H1 (cell line): ENCODE data around the gene KLF6. TPM values are rescaled to one million over a fixed set of nuclear protein-coding genes. Genes with fewer than 3 reads are reported as not detected.

Experiments
- CTCF ChIA-PET: fragments of 300-600 bp; sonication (Branson Sonifier 250); formaldehyde crosslinking; loops from one replicate; lab custom pipeline; 2021; ENCODE audit not compliant: partially characterized antibody; lab: Charles Lee
- POLR2A ChIA-PET: fragments of 300-600 bp; sonication (Branson Sonifier 250); formaldehyde crosslinking; loops from one replicate; lab custom pipeline; 2021; ENCODE audit warnings: inconsistent platforms; ENCODE audit not compliant: partially characterized antibody; lab: Charles Lee
- DNase-seq, 2 experiments: peaks; one replicate each; pipeline versions ENCODE4 v3.0.0 to v3.0.0-alpha.2; 2010 to 2022; ENCODE audit warnings: low spot score in 2 of 2, low read depth in 1 of 2, mixed read lengths in 1 of 2
- FAIRE-seq: peaks from 2 replicates; lab custom pipeline; 2011; peaks lifted over from hg19 to GRCh38; lab: Jason Lieb, UNC
- H2AFZ ChIP-seq: 2 replicates; pipeline ENCODE4 v1.8.1; 2012; ENCODE audit warnings: low read length, inconsistent platforms
- H2AK5ac ChIP-seq: 2 replicates; pipeline ENCODE4 v1.6.1; 2013; ENCODE audit warnings: low read depth, low read length
- H2BK120ac ChIP-seq: replicated peaks from 2 replicates; pipeline ENCODE3; 2013; ENCODE audit warnings: low read depth, low read length, inconsistent platforms
- H2BK12ac ChIP-seq: 2 replicates; pipeline ENCODE4 v1.6.1; 2013; ENCODE audit warnings: low read depth, low read length
- H2BK15ac ChIP-seq: 2 replicates; pipeline ENCODE4 v1.6.1; 2013; ENCODE audit warnings: low read length
- H2BK20ac ChIP-seq: 2 replicates; pipeline ENCODE4 v1.6.1; 2013; ENCODE audit warnings: low read length
- H2BK5ac ChIP-seq: 2 replicates; pipeline ENCODE4 v1.6.1; 2013; ENCODE audit warnings: low read depth, low read length
- H3K14ac ChIP-seq: 2 replicates; pipeline ENCODE4 v1.6.1; 2013; ENCODE audit warnings: inconsistent platforms; ENCODE audit not compliant: insufficient read length
- H3K18ac ChIP-seq: 2 replicates; pipeline ENCODE4 v1.6.1; 2013; ENCODE audit warnings: low read length; ENCODE audit errors: extremely low read depth
- H3K23ac ChIP-seq: 2 replicates; pipeline ENCODE4 v1.6.1; 2013; ENCODE audit warnings: inconsistent platforms; ENCODE audit not compliant: insufficient read length
- H3K23me2 ChIP-seq: 2 replicates; pipeline ENCODE4 v1.6.1; 2013; ENCODE audit warnings: low read depth, low read length
- H3K27ac ChIP-seq: 2 replicates; pipeline ENCODE4 v1.6.1; 2011; ENCODE audit warnings: low read depth, low read length, inconsistent platforms
- H3K27me3 ChIP-seq, 4 experiments: replicated peaks in 1 of 4; 1 replicate in 1 of 4; 2 replicates in 3 of 4; pipeline versions ENCODE4 v1.6.1 to v1.8.1; 2011 to 2013; ENCODE audit warnings: low read length in 3 of 4, mild to moderate bottlenecking in 3 of 4, inconsistent platforms in 2 of 4, mixed read lengths in 2 of 4, moderate library complexity in 1 of 4; ENCODE audit not compliant: control insufficient read depth in 3 of 4, insufficient read depth in 3 of 4; ENCODE audit errors: extremely low read depth in 1 of 4
- H3K36me3 ChIP-seq, 4 experiments: 2 replicates each; pipeline versions ENCODE4 v1.6.1 to v1.8.1; 2011 to 2013; ENCODE audit warnings: mild to moderate bottlenecking in 4 of 4, low read length in 3 of 4, moderate library complexity in 2 of 4, control low read depth in 1 of 4, inconsistent platforms in 1 of 4; ENCODE audit not compliant: insufficient read depth in 4 of 4, control insufficient read depth in 2 of 4
- H3K4ac ChIP-seq: replicated peaks from 2 replicates; pipeline ENCODE3; 2013; ENCODE audit warnings: low read length, low read depth, mixed read lengths, inconsistent platforms; ENCODE audit not compliant: insufficient read length
- H3K4me1 ChIP-seq, 4 experiments: replicated peaks in 1 of 4; 1 replicate in 1 of 4; 2 replicates in 3 of 4; pipeline versions ENCODE4 v1.6.1 to v1.8.1; 2011 to 2013; ENCODE audit warnings: low read length in 3 of 4, inconsistent platforms in 2 of 4, mixed read lengths in 1 of 4; ENCODE audit not compliant: insufficient read depth in 4 of 4, control insufficient read depth in 3 of 4
- H3K4me2 ChIP-seq, 2 experiments: 2 replicates each; pipeline versions ENCODE4 v1.6.1 to v1.8.1; 2011 to 2013; ENCODE audit warnings: low read depth in 2 of 2, low read length in 2 of 2, control low read depth in 1 of 2, inconsistent platforms in 1 of 2, mild to moderate bottlenecking in 1 of 2; ENCODE audit not compliant: insufficient read depth in 1 of 2
- H3K4me3 ChIP-seq, 4 experiments: fragments of 200-600, 300-600 bp in 1 of 4; sonication (generic), shearing (Covaris generic), sonication (Bioruptor Twin) in 1 of 4; 2 replicates each; pipeline versions ENCODE4 v1.5.1 to v1.8.1; 2011 to 2016; ENCODE audit warnings: low read length in 4 of 4, low read depth in 3 of 4, control low read depth in 2 of 4, inconsistent platforms in 2 of 4, mild to moderate bottlenecking in 2 of 4, mixed read lengths in 1 of 4, moderate library complexity in 1 of 4; ENCODE audit not compliant: insufficient read depth in 2 of 4; ENCODE audit errors: extremely low read depth in 1 of 4
- H3K56ac ChIP-seq: replicated peaks from 2 replicates; pipeline ENCODE3; 2013; ENCODE audit warnings: low read depth, mild to moderate bottlenecking, mixed read lengths, low read length, inconsistent platforms; ENCODE audit not compliant: insufficient read length
- H3K79me1 ChIP-seq: 2 replicates; pipeline ENCODE4 v1.6.1; 2013; ENCODE audit warnings: low read depth, low read length, control low read depth
- H3K79me2 ChIP-seq, 2 experiments: 2 replicates each; pipeline versions ENCODE4 v1.6.1 to v1.8.1; 2012 to 2013; ENCODE audit warnings: low read length in 2 of 2, mild to moderate bottlenecking in 2 of 2, inconsistent platforms in 1 of 2; ENCODE audit not compliant: insufficient read depth in 2 of 2, control insufficient read depth in 1 of 2
- H3K9ac ChIP-seq, 4 experiments: replicated peaks in 1 of 4; 1 replicate in 1 of 4; 2 replicates in 3 of 4; pipeline versions ENCODE4 v1.6.1 to v1.8.1; 2011 to 2013; ENCODE audit warnings: low read depth in 3 of 4, low read length in 3 of 4, control low read depth in 2 of 4, mild to moderate bottlenecking in 2 of 4, moderate library complexity in 2 of 4, inconsistent platforms in 1 of 4; ENCODE audit errors: extremely low read depth in 1 of 4
- H3K9me3 ChIP-seq, 2 experiments: 2 replicates each; pipeline versions ENCODE4 v1.6.1 to v1.8.1; 2012 to 2013; ENCODE audit warnings: mild to moderate bottlenecking in 2 of 2, moderate library complexity in 2 of 2, control low read depth in 1 of 2, inconsistent platforms in 1 of 2, low read depth in 1 of 2, low read length in 1 of 2, mixed read lengths in 1 of 2; ENCODE audit not compliant: insufficient read depth in 2 of 2
- H4K20me1 ChIP-seq, 2 experiments: replicated peaks in 1 of 2; 2 replicates each; pipeline versions ENCODE3 to v1.8.1; 2011 to 2013; ENCODE audit warnings: inconsistent platforms in 2 of 2, low read length in 2 of 2, mild to moderate bottlenecking in 1 of 2; ENCODE audit not compliant: insufficient read depth in 2 of 2, control insufficient read depth in 1 of 2
- H4K5ac ChIP-seq: 2 replicates; pipeline ENCODE4 v1.6.1; 2013; ENCODE audit warnings: low read length, low read depth, mixed read lengths, inconsistent platforms; ENCODE audit not compliant: insufficient read length
- H4K8ac ChIP-seq: 2 replicates; pipeline ENCODE4 v1.8.0; 2013; ENCODE audit warnings: mild to moderate bottlenecking, moderate library complexity, low read length, inconsistent platforms; ENCODE audit not compliant: insufficient read depth; ENCODE audit errors: extremely low read depth
- H4K91ac ChIP-seq: replicated peaks from 2 replicates; pipeline ENCODE3; 2013; ENCODE audit warnings: low read length, mixed read lengths, inconsistent platforms; ENCODE audit not compliant: insufficient read length
- JUN ChIP-seq: IDR thresholded peaks from 2 replicates; pipeline ENCODE4 v1.6.1; 2011; ENCODE audit warnings: low read depth, mild to moderate bottlenecking, improper control_type of control experiment, low read length
- JUND ChIP-seq: IDR thresholded peaks from 2 replicates; pipeline ENCODE4 v1.6.1; 2011; ENCODE audit warnings: mild to moderate bottlenecking, improper control_type of control experiment, low read length
- KDM1A ChIP-seq: fragments of 200-600, 300-600 bp; sonication (generic); IDR thresholded peaks from 2 replicates; pipeline ENCODE4 v1.7.1; 2016; ENCODE audit warnings: mild to moderate bottlenecking, low read length, borderline replicate concordance
- MAX ChIP-seq: IDR thresholded peaks from 2 replicates; pipeline ENCODE4 v1.6.1; 2012; ENCODE audit warnings: inconsistent platforms
- RBBP5 ChIP-seq: IDR thresholded peaks from 2 replicates; pipeline ENCODE4 v1.7.1; 2012; ENCODE audit warnings: low read depth, mild to moderate bottlenecking, inconsistent platforms, low read length, moderate library complexity, borderline replicate concordance
- WGBS, 2 experiments: shearing (Covaris generic) in 1 of 2; methylation state at CpG; one replicate each; pipeline versions ENCODE4 v1.1.6 to v1.1.7; 2013 to 2015; ENCODE audit warnings: low lambda C conversion rate in 2 of 2, mixed read lengths in 2 of 2, inconsistent platforms in 1 of 2, low coverage in 1 of 2, missing lambda C conversion rate in 1 of 2; ENCODE audit not compliant: insufficient replicate concordance in 2 of 2, insufficient coverage in 1 of 2, insufficient read length in 1 of 2; ENCODE audit errors: extremely low coverage in 1 of 2, missing lambda C conversion rate in 1 of 2; 5-methylcytosine and 5-hydroxymethylcytosine counted together
- polyA plus RNA-seq, 7 experiments: library from polyadenylated mRNA; depleted of rRNA in 3 of 7; stranded (reverse) in 5 of 7; unstranded in 2 of 7; fragments of >200 nt in 5 of 7; fragments of 200-250 nt in 2 of 7; gene quantifications; 1 replicate in 5 of 7; 2 replicates in 1 of 7; 4 replicates in 1 of 7; pipeline versions ENCODE4 v1.2.1 to v1.2.3, GENCODE V29; 2011 to 2013; ENCODE audit warnings: missing spikeins in 2 of 7, mixed read lengths in 2 of 7
- total RNA-seq: library from RNA; stranded (reverse); fragmentation: NEBNext Ultra II Directional; extraction: Animal tissue kit (Norgen Biotek cat#: 25700); gene quantifications from 2 replicates; pipeline ENCODE4 v1.2.1, GENCODE V29; 2021

The KLF6 gene
- total and polyA plus RNA-seq, 2 of the 8 experiments (the other 6 are each of a cell fraction or from before 2014, with no cell fraction given) = 5.7 to 19.5 TPM

- Histone ChIP-seq H3K14ac (no peak overlapping the region), H3K4me2 (peak overlapping the region; percentile 29 to 45; a peak in 2 of 4 replicates), H3K79me2 (no peaks in the 10 kb centered on the region), H2AFZ (no peak overlapping the region), H2AK5ac (no peak overlapping the region), H4K8ac (no peak overlapping the region), H3K9ac (no peak overlapping the region), H3K56ac (no peak overlapping the region), H2BK5ac (no peak overlapping the region), H3K9me3 (no peaks in the 10 kb centered on the region), H2BK20ac (no peak overlapping the region), H3K79me1 (no peaks in the 10 kb centered on the region), H2BK15ac (no peak overlapping the region), H3K27me3 (no peaks in the 10 kb centered on the region), H3K36me3 (no peaks in the 10 kb centered on the region), H3K18ac (no peak overlapping the region), H3K4me3 (no peak overlapping the region), H3K27ac (no peak overlapping the region), H3K4me1 (peaks cover 0 to 10% (median 6%) of the 10 kb centered on the region in 4 experiments; a peak in 5 of 7 replicates), H4K91ac (no peak overlapping the region), H3K4ac (no peak overlapping the region), H4K20me1 (no peaks in the 10 kb centered on the region), H2BK120ac (no peak overlapping the region), H3K23me2 (no peaks in the 10 kb centered on the region), H4K5ac (no peak overlapping the region), H2BK12ac (no peak overlapping the region), H3K23ac (no peak overlapping the region)
- 19% methylated on average over 5 of the region's 5 CpGs; no CpG with 5 or more reads in 1 of the 2 experiments for WGBS, 2 experiments
- FAIRE-seq = peak; percentile 13
- CTCF ChIA-PET = interaction anchor here (0.6 to 1.4 kb wide), 3 partner anchors 8 to 194 kb away, joined by 3 read pairs; no protein-coding TSS in a partner anchor
- TF ChIP-seq MAX (no peak), JUN (no peak), KDM1A (no peak), RBBP5 (no peak), JUND (0 out of 2 replicates have a peak, but pooled peaks have one; percentile 45)
- peak in 1 of 2 experiments; percentile 61 for DNase-seq
- POLR2A ChIA-PET = interaction anchor here (1.2 to 2.0 kb wide), 4 partner anchors 15 to 24 kb away, joined by 3 to 9 read pairs (median 6); partner anchors contain the start of gene KLF6
Observed at GRCh38 chr10:3761904-3762303, 23.1 kb downstream of the KLF6 start.
